ENCODE data around the gene TXNRD2.

GRCh38 chr22:19984201-19984753, 42.7 kb upstream of the TXNRD2 start:
- TF ChIP-seq, protein P1, sequence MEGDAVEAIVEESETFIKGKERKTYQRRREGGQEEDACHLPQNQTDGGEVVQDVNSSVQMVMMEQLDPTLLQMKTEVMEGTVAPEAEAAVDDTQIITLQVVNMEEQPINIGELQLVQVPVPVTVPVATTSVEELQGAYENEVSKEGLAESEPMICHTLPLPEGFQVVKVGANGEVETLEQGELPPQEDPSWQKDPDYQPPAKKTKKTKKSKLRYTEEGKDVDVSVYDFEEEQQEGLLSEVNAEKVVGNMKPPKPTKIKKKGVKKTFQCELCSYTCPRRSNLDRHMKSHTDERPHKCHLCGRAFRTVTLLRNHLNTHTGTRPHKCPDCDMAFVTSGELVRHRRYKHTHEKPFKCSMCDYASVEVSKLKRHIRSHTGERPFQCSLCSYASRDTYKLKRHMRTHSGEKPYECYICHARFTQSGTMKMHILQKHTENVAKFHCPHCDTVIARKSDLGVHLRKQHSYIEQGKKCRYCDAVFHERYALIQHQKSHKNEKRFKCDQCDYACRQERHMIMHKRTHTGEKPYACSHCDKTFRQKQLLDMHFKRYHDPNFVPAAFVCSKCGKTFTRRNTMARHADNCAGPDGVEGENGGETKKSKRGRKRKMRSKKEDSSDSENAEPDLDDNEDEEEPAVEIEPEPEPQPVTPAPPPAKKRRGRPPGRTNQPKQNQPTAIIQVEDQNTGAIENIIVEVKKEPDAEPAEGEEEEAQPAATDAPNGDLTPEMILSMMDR (IDR thresholded peaks at IDR 0.05; ENCODE audit: low read length): no peak
- TF ChIP-seq EZH2 (optimal IDR thresholded peaks at IDR 0.05; ENCODE audit: low read depth, low read length): no peak

All from MM.1S (cell line).